Lower lobe of right lung (tissue), 2 donors: Measurements from ENCODE around the gene PRKG1. TPM values are rescaled to one million over a fixed set of nuclear protein-coding genes. Genes with fewer than 3 reads are reported as not detected.

Experiments
- ATAC-seq, 2 donors: fragments of 200-7000 bp; cut with Tn5 transposase; one replicate each; pipeline ENCODE4 v1.9.1; 2020 to 2022; ENCODE audit warnings: mild to moderate bottlenecking in 2 of 2, moderate library complexity in 2 of 2
- DNase-seq: peaks from one replicate; pipeline ENCODE4 v3.0.0-alpha.2; 2020
- H3K27ac ChIP-seq: fragments of 200-600 bp; one replicate; pipeline ENCODE4 v1.8.0; 2022
- H3K27me3 ChIP-seq: fragments of 200-600 bp; one replicate; pipeline ENCODE4 v1.8.0; 2022; ENCODE audit warnings: low read depth
- H3K36me3 ChIP-seq: fragments of 200-600 bp; one replicate; pipeline ENCODE4 v1.8.0; 2022; ENCODE audit warnings: mild to moderate bottlenecking
- H3K4me1 ChIP-seq: fragments of 200-600 bp; one replicate; pipeline ENCODE4 v1.8.0; 2022
- H3K4me3 ChIP-seq: fragments of 200-600 bp; one replicate; pipeline ENCODE4 v1.8.0; 2022; ENCODE audit warnings: mild to moderate bottlenecking
- H3K9me3 ChIP-seq: fragments of 200-600 bp; one replicate; pipeline ENCODE4 v1.8.0; 2022
- intact Hi-C: fragments of 100-400 bp; cut with DNase I; formaldehyde crosslinking; loops from one replicate; pipeline ENCODE4 v1.11.0; 2022
- total RNA-seq: library from RNA; stranded (reverse); fragmentation: NEBNext Ultra II Directional; extraction: Animal tissue kit (Norgen Biotek cat#: 25700); gene quantifications from one replicate; pipeline ENCODE4 v1.2.1, GENCODE V29; 2021
- TF ChIP-seq, protein P1 (sequence below): fragments of 200-600 bp; IDR thresholded peaks from one replicate; pipeline ENCODE4 v1.8.0; 2022; ENCODE audit warnings: antibody characterized with exemption, mild to moderate bottlenecking
- donor health status: DM: no; HTN: yes; CAD: no; lungs with severe emphysema.

Gene PRKG1
- total RNA-seq, 1 donor from 2014 or later: 23.6 TPM

DNA sequence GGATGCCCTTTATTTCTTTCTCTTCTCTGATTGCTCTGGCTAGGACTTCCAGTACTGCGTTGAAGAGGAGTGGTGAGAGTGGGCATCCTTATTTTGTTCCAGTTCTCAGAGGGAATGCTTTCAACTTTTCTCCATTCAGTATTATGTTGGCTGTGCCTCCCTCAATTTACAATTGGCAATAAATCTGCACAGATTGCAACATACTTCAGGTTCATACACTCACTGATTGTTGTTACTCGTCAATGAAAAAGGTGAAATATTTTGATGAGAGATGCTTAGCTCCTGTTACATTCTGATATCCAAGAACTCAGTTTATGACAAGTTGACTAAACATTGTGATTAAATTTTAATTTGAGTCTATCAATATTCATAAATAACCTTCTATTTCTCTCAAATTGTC, 1201.9 kb downstream of the PRKG1 start:
- TF ChIP-seq, protein P1, sequence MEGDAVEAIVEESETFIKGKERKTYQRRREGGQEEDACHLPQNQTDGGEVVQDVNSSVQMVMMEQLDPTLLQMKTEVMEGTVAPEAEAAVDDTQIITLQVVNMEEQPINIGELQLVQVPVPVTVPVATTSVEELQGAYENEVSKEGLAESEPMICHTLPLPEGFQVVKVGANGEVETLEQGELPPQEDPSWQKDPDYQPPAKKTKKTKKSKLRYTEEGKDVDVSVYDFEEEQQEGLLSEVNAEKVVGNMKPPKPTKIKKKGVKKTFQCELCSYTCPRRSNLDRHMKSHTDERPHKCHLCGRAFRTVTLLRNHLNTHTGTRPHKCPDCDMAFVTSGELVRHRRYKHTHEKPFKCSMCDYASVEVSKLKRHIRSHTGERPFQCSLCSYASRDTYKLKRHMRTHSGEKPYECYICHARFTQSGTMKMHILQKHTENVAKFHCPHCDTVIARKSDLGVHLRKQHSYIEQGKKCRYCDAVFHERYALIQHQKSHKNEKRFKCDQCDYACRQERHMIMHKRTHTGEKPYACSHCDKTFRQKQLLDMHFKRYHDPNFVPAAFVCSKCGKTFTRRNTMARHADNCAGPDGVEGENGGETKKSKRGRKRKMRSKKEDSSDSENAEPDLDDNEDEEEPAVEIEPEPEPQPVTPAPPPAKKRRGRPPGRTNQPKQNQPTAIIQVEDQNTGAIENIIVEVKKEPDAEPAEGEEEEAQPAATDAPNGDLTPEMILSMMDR: no peak
- no peaks in the 10 kb centered on the region for H3K36me3 ChIP-seq
- no peaks in the 10 kb centered on the region for H3K27me3 ChIP-seq
- no peak overlapping the region for H3K27ac ChIP-seq
- no peaks in the 10 kb centered on the region for H3K9me3 ChIP-seq
- H3K4me1 ChIP-seq: no peaks in the 10 kb centered on the region
- ATAC-seq (no peak), DNase-seq (no peak)
- intact Hi-C loops: no loop called here
- H3K4me3 ChIP-seq: no peak overlapping the region

DNA sequence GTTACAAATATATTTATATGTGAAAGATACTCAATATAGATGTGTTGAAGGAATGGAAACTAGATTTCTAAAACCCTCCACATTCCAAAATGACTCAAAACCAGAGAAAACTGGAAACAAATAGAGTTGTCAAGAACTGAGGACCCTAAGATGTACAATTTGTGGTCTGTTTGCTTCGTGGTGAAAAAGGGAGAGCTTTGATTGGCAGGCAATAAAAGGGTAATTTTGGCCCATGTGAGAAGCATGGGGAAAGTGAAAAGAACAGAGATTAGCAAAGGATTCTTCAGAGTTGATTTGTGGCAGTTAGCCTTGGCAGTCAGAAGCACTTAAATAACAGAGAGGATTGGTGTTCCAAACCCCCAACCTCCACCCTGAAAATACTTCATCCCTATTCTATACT, 1202.7 kb downstream of the PRKG1 start:
- no peak for DNase-seq
- no peaks in the 10 kb centered on the region for H3K36me3 ChIP-seq
- intact Hi-C loops: no loop called here

DNA sequence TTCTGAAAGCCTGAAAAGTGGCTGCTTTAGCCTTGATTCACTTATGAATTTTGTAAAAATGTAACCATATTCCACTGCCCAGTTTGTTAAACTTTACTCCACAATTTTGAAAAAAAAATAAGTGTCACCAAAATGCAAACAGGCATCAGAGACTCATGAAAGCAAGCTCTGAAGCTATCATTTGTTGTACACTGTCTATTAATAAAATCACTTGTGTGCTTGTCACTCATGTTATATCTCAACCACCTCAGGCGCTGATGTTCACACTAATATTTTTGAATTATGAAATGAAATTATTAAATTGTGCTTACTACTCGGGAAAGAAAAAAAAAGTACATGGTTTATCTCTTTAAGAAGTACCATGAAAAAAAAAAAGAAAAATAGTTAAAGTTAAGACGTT, 1205.3 kb downstream of the PRKG1 start:
- H3K4me3 ChIP-seq: no peak overlapping the region
- peaks cover 7% of the 10 kb centered on the region for H3K36me3 ChIP-seq
- intact Hi-C loops: no loop called here
- ATAC-seq (no peak), DNase-seq (no peak)
- H3K4me1 ChIP-seq: no peaks in the 10 kb centered on the region
- no peaks in the 10 kb centered on the region for H3K27me3 ChIP-seq
- TF ChIP-seq, protein P1: no peak
- H3K9me3 ChIP-seq: no peaks in the 10 kb centered on the region
- no peak overlapping the region for H3K27ac ChIP-seq

More for the DNA sequence above, 1202.7 kb downstream of the PRKG1 start:
- TF ChIP-seq, protein P1: no peak
- no peak for ATAC-seq
- Histone ChIP-seq H3K27ac (no peak overlapping the region), H3K9me3 (no peaks in the 10 kb centered on the region), H3K4me3 (no peak overlapping the region), H3K27me3 (no peaks in the 10 kb centered on the region), H3K4me1 (no peaks in the 10 kb centered on the region)

DNA sequence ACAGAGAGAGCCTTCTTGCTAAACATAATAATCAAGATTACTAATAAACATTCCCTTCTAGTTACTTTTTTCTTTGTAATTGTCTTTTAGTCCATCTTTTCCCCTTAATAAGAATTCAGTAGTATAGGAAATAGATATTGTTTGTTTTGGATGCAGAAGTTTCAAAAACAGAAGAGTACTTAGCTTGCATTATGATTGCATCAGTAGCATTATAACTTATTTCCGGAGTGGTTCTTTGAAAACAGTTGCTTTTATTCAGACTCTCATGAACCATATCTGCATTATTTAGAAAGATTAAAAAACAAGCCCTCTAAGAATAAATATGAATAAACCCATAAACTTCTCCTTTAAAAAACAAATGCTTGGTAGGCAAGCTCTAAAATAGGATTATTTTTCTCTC, 1205.8 kb downstream of the PRKG1 start:
- no peak for DNase-seq
- Histone ChIP-seq H3K9me3 (no peaks in the 10 kb centered on the region), H3K27ac (no peak overlapping the region), H3K4me1 (no peaks in the 10 kb centered on the region), H3K36me3 (peaks cover 7% of the 10 kb centered on the region), H3K4me3 (no peak overlapping the region), H3K27me3 (no peaks in the 10 kb centered on the region)
- TF ChIP-seq, protein P1: no peak
- intact Hi-C loops: no loop called here
- ATAC-seq: no peak

DNA sequence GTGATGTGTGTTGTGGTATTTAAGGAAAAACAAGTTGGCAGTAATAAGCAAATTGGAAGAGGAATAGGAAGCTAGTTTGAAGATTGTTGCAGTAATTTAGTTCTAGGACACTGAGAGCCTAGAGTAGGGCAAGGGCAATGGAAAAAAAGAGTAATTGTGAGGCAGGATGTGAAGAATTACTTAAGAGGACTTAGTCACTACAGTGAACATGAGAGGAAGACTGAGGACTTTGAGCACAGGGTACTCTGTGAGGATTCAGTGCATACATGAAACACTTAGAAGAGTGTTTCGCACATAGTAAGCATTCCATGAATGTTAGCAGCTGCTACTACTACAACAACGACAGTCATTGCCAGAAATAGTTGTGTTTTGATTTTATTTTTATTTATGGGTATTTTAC, 1208.9 kb downstream of the PRKG1 start:
- Histone ChIP-seq H3K4me3 (no peak overlapping the region), H3K36me3 (peaks cover 7% of the 10 kb centered on the region), H3K27ac (no peak overlapping the region), H3K9me3 (no peaks in the 10 kb centered on the region), H3K4me1 (no peaks in the 10 kb centered on the region), H3K27me3 (no peaks in the 10 kb centered on the region)
- ATAC-seq (no peak), DNase-seq (no peak)
- TF ChIP-seq, protein P1: no peak
- intact Hi-C loops: no loop called here
